Loucy (cell line): ENCODE results near the gene ZNF689.

Experiments used
- EZH2phosphoT487 ChIP-seq: fragments of 200-600 bp; IDR thresholded peaks from 2 replicates; pipeline ENCODE4 v1.6.1; 2018; ENCODE audit warnings: antibody characterized with exemption, mild to moderate bottlenecking, moderate library complexity, borderline replicate concordance
- TF ChIP-seq, protein P1 (sequence below): fragments of 200-600 bp; sonication (generic); conservative IDR thresholded peaks from 2 replicates; pipeline ENCODE4 v1.5.1; 2014; ENCODE audit warnings: mild to moderate bottlenecking, antibody characterized with exemption, low read length

- TF ChIP-seq, protein P1, sequence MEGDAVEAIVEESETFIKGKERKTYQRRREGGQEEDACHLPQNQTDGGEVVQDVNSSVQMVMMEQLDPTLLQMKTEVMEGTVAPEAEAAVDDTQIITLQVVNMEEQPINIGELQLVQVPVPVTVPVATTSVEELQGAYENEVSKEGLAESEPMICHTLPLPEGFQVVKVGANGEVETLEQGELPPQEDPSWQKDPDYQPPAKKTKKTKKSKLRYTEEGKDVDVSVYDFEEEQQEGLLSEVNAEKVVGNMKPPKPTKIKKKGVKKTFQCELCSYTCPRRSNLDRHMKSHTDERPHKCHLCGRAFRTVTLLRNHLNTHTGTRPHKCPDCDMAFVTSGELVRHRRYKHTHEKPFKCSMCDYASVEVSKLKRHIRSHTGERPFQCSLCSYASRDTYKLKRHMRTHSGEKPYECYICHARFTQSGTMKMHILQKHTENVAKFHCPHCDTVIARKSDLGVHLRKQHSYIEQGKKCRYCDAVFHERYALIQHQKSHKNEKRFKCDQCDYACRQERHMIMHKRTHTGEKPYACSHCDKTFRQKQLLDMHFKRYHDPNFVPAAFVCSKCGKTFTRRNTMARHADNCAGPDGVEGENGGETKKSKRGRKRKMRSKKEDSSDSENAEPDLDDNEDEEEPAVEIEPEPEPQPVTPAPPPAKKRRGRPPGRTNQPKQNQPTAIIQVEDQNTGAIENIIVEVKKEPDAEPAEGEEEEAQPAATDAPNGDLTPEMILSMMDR: no peak
- TF ChIP-seq EZH2phosphoT487: no peak
Measured at GRCh38 chr16:30574678-30575077, 35.5 kb downstream of the ZNF689 start.
